Occipital lobe (tissue), 2 donors: ENCODE data around the gene ERVW-1. TPM values are rescaled to one million over a fixed set of nuclear protein-coding genes. Genes with fewer than 3 reads are reported as not detected.
"Not testable (repeated sequence)": the region's sequence is repeated elsewhere in the genome, so short reads cannot be mapped to it uniquely, and the experiment has no call there.

Source experiments
- DNase-seq: peaks from one replicate; lab custom pipeline; 2025; lab: John Stamatoyannopoulos, UW
- total RNA-seq: library from RNA; depleted of rRNA; stranded (reverse); fragments of >200 nt; gene quantifications from one replicate; pipeline ENCODE4 v1.2.3, GENCODE V29; 2014

Gene ERVW-1, protein sequence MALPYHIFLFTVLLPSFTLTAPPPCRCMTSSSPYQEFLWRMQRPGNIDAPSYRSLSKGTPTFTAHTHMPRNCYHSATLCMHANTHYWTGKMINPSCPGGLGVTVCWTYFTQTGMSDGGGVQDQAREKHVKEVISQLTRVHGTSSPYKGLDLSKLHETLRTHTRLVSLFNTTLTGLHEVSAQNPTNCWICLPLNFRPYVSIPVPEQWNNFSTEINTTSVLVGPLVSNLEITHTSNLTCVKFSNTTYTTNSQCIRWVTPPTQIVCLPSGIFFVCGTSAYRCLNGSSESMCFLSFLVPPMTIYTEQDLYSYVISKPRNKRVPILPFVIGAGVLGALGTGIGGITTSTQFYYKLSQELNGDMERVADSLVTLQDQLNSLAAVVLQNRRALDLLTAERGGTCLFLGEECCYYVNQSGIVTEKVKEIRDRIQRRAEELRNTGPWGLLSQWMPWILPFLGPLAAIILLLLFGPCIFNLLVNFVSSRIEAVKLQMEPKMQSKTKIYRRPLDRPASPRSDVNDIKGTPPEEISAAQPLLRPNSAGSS
- not detected for total RNA-seq

DNA sequence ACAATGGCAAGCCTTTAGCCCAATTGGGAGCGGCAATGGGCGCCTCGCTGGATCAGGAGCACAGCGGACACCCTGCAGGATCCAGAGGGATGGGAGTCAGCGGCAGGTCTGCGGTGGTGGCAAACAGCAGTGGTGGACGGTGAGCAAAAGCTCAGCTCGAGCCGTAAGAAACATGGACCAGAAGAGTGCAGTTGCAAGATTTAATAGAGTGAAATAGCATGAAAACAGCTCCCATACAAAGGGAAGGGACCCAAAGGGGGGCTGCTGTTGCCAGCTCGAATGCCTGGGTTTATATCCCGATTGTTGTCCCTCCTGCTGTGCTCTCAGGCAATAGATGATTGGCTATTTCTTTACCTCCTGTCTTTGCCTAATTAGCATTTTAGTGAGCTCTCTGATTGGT lies at the start of gene ERVW-1:
Gene ERVW-1, minus strand, starts transcription at position 266 of the 400 bp plus-strand sequence. CDS start 7,565 bp downstream, outside the sequence.
- not testable (repeated sequence) for DNase-seq

DNA sequence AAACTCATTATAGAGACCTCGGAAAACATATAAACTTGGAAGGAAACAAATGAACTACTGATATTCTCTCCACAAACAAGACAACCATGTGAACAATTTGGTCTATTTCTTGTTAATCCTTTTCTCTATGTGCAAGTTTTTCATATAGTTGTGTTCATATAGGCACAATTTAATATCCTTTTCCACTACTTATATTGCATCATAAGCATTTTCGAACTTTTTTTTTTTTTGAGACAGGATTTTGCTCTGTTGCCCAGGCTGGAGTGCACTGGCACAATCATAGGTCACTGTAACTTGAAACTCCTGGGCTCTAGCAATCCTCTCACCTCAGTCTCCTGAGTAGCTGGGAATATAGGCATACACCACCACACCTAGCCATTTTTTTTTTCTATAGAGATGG lies 45.4 kb upstream of the ERVW-1 start:
- no peak for DNase-seq

- DNase-seq, result no peak
These were observed 42.3 kb upstream of the ERVW-1 start for GRCh38 chr7:92520024-92520423.

- no peak for DNase-seq
These were observed 39.9 kb upstream of the ERVW-1 start for GRCh38 chr7:92517631-92518030.

- DNase-seq, result no peak
These were observed 35.6 kb upstream of the ERVW-1 start for GRCh38 chr7:92513167-92513902.

DNA sequence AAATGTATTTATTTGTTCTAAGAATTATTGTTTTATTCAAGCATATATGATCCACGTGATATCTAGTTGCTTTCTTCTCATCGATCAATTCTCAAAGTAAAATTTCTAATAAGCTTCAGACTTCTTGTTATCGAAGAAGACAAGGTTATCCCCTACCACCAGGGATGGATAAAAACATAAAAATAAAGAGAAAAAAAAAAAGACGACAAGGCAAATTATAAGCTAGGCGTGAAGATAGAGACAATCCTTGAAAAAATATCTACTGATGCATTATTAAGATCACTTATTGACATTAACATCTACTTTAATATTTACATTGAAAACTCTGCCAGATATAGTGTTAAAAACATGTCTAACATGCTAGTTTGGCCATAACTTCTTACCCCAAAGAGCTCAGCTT lies 31.2 kb upstream of the ERVW-1 start:
- no peak for DNase-seq

DNA sequence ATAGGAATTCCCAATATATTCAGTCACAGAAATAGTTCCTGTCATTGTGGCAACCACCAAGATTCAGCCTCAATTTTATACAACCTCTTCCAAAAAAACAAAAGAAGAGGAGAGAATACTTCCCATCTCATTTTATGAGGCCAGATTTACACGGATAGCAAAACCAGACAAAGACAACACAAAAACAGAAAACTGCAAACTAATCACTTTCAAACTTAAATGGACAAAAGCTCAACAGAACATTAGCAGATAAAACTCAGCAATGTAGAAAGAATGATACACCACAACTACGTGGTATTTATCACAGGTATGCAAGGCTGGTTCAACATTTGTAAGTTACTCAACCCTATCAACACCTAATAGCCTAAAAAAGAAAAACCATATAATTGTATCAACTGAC lies 28.6 kb upstream of the ERVW-1 start:
- no peak for DNase-seq

DNA sequence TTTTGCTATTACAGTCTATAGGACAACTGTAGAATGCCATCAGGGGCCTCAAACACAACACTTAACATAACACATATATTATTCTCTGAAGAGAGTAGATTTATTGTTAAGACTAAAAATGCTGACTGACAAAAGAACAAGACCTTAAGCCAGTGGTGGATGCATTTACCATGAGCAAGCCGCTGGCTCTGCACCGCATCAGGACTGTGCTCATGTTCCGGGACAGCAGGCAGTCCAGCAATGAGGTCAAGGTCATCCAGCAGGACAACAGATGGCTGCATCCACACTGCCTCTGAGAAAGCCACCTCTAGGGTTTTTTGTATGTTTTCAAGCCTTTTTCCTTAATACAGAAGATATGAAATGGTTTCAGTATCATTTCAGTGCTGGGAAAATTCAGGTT lies 26.8 kb upstream of the ERVW-1 start:
- DNase-seq, result no peak

- no peak for DNase-seq
These were observed 26.0 kb upstream of the ERVW-1 start for GRCh38 chr7:92503767-92504166.

GRCh38 chr7:92498557-92498956 lies 20.8 kb upstream of the ERVW-1 start:
- DNase-seq, result no peak

DNA sequence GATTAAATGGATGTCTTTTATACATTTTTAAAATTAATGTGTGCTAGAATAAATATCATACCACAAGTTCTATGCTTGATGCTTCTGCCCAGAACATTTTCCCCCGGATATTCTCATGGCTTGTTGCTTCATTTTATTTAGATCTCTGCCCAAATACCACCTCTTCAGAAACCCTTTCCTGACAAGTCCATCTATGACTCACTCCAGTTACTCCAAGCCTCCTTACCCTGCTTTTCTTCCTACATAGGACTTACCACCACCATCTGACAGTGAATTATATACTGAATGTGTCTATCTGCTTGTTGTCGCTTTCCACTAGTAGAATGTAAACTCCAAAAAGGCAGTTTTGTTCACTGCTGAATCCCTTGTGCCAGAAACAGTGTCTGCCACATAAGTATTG lies 19.1 kb upstream of the ERVW-1 start:
- no peak for DNase-seq

GRCh38 chr7:92489634-92490033 lies 11.9 kb upstream of the ERVW-1 start:
- no peak for DNase-seq

GRCh38 chr7:92487804-92488203 lies 10.1 kb upstream of the ERVW-1 start:
- no peak for DNase-seq

- no peak for DNase-seq
These were observed 8.2 kb upstream of the ERVW-1 start for GRCh38 chr7:92485974-92486373.

GRCh38 chr7:92485267-92485892 lies 7.6 kb upstream of the ERVW-1 start:
- no peak for DNase-seq

DNA sequence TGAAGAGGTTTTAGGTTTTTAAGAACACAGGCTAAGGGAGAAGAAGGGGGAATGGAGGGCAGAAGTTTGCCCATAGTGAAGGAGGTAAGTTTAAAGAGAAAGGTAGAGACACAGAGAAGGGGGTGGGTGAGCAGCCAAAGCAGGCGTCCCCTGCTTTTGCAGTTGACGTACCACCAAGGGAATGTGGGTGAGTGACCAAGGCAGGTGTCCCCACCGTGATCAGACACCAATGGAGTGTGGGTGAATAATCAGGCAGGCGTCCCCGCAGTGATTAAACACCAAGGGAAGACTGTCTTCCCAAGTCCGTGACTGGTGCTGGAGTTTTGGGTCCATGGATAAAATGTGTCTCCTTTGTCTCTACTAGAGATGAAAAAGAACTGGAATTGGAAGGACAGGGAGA lies 6.5 kb upstream of the ERVW-1 start:
- not testable (repeated sequence) for DNase-seq

DNA sequence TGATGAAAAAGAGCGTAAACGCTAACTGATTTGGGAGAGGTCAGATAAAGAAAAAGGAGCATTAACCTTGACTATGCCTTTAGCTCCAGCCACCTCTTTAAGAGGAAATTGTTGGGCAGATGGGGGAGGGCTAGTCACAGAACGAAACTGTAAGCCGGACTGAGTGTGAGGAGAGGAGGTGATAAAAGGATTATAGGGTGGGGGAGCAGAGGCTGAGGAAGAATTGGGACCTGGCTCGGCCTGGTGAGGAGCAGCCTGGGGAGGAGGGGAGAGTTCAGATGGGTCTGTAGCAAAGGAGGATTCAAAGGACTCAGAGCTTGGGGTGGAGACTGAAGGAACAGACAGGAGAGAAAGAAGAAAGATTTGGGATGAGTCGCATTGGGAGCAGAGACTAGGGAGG lies 5.9 kb upstream of the ERVW-1 start:
- not testable (repeated sequence) for DNase-seq

DNA sequence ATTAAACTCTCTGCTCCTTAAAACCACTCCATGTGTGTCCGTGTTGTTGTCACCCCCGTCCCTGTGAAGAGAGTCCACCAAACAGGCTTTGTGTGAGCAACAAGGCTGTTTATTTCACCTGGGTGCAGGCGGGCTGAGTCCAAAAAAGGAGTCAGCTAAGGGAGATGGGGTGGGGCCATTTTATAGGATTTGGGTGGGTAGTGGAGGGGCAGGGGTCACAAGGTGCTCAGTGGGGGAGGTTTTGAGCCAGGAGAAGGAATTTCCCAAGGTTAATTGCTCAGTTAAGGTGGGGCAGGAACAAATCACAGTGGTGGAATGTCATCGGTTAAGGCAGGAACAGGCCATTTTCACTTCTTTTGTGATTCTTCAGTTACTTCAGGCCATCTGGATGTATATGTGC lies 1.4 kb upstream of the ERVW-1 start:
- DNase-seq, result not testable (repeated sequence)

GRCh38 chr7:92478711-92479110 lies 965 bp upstream of the ERVW-1 start:
- no peak for DNase-seq

DNA sequence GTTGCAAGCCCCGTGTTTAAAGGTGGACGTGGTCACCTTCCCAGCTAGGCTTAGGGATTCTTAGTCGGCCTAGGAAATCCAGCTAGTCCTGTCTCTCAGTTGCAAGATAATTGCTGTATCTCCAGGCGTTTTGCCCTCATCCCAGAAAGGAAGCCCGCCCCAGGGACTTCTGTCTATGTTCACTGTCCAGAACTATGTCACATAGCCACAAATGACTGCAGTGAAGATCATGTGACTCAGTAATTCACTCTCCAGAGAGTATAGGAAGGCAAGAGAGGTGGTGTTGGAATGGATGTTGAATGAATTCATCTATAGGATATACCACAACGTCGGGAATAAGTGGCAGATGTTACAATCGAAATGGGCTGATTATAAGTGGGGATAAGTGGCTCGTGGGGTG lies 349 bp upstream of the ERVW-1 start:
- DNase-seq, result no peak

- not testable (repeated sequence) for DNase-seq
These were observed 1.7 kb downstream of the ERVW-1 start for GRCh38 chr7:92475851-92476590.
